Measurements from ENCODE around the gene IMPDH1.
A peak's percentile ranks its signal among the peaks of the same experiment; 100 is the strongest.

IMPDH1 gene

DNA sequence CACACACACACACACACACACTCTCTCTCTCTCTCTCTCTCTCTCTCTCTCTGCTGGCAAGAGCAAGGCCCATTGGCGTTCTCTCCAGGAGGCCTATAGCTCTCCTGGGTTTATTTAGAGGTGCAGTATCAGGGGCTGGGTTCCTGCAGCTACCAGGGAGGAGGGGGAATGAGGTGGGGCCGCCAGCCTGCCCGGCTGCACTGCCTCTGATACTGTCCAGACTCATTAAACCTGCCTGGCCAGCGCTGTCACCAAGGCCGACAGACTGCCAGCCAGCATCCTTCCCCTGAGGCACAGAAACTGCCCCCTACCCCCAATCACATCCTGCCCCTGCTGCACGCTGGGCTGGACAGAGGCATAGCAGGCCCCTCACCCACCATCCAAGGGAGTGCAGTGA lies 52.6 kb downstream of the IMPDH1 start:
- no peak for DNase-seq

DNA sequence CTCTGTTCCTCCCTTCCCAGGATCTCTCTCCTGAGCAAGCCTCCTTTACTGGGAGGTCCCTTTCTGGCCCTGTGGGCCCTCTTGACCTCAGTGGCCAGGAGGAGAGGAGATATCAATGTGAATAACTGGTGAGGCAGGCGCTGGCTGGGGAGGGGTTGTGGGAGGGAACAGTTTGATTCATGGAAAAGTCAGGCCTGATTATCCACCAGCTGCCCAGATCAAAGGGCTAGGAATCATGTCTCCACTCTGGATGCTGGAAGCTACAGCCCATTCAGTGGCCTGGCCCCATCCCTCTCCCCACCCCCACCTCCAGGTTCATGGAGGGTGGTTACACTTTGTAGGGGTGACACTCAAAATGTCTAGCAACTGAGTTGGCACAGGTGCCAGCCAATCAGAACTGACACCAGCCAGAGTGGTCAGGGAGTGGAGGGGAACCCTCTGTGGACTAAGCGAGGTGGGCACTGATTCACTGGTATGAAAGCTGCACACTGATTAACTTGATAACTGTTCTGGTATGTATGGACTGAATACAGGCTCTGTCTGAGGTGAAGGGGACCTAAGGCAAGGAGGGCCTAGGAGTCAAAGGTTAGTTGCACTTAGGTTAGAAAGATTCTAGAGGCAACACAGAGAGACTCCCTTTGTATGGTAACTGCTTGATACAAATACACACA lies 53.1 kb downstream of the IMPDH1 start:
- no peak for DNase-seq

DNA sequence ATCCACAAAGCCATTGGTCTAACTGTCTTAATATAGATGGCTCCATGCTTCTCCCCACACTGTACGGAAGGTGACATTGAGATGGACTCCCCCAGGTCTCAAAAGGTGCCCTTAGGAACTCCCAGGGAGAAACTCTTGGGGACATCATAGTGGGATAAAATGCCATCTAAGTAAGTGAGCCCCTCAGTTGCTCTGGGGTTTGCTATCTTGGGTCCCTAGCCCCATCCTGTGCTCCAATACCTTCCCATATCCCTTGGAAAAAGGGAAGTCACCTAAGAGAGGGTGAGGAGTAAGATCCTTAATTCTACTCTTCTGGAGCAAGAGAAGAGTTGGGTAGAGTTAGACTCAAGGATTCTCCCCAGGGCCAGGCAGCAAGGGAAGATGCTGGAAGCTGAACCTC lies 56.2 kb downstream of the IMPDH1 start:
- DNase-seq = no peak

DNA sequence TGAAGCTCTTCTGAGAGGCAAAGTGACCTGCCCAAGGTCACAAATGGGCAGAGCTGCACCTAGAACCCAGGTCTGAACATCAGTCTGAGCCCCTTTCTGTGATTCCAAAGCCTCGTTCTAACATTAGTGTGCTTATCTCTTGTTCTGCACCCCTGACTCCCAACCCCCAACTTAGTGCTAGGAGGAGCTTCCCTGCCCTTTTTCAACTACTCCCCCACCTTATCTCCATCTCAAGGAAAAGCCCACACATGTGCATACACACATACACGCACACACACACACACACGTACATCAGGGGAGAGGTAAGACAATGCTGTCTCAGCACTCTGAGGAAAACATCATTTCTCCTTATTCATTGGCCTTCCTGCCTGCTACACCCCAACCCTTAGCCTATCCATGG lies 56.6 kb downstream of the IMPDH1 start:
- no peak for DNase-seq

GRCh38 chr7:128352636-128353035 lies 57.1 kb downstream of the IMPDH1 start:
- DNase-seq = no peak

GRCh38 chr7:128352153-128352537 lies 57.6 kb downstream of the IMPDH1 start:
- DNase-seq = peak; percentile 20

GRCh38 chr7:128351296-128352152 lies 58.3 kb downstream of the IMPDH1 start:
- DNase-seq = peak; percentile 11

GRCh38 chr7:128350708-128351295 lies 59.0 kb downstream of the IMPDH1 start:
- DNase-seq = no peak

GRCh38 chr7:128349466-128349825 lies 60.3 kb downstream of the IMPDH1 start:
- DNase-seq = no peak

DNA sequence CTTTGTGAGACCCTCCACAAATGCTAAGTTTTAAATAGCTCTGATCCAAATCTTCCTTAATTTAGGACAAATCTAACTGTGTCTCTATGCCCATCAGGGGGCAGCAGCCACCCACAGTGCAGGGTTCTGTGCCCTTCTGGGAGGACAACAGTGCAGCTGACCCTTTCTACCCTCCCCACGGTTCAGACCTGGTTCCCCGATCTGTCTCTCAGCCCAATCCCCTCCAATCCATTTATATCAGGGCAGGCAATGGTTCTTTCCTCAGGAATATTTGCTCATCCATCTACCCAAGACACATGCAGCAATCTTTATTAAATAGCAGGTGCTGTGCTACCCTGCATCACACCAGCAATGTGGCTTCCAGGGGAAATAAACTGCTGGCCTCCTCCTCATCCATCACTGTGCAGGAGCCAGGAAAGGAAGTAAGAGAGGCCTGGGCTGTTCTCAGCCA lies 62.1 kb downstream of the IMPDH1 start:
- DNase-seq = peak; percentile 53

DNA sequence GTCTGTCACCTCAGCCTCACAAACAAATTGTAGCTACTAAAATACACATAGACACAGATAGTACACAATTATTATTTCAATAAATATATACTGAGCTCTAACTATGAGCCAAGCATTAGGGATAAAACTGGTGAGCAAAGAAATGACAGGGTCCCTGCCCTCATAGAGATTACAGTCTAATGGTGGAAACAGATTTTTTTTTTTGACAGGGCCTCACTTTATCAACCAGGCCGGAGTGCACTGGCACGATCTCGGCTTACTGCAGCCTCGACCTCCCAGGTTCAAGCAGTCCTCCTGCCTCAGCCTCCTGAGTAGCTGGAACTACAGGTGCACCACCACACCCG lies 65.4 kb downstream of the IMPDH1 start:
- DNase-seq = no peak

- DNase-seq = peak; percentile 92
Observed at GRCh38 chr7:128343554-128344430, 66.0 kb downstream of the IMPDH1 start, which contains the start of gene RBM28. RBM28 (minus strand) TSS chr7:128343908; CDS start chr7:128343793, 115 bp downstream.
